Right forelimb (tissue), 1 donor: Measurements from ENCODE around the gene LYRM1.

ENCODE experiments used
- DNase-seq: peaks from one replicate; pipeline ENCODE4 v3.0.0-alpha.2; 2018

Gene LYRM1

GRCh38 chr16:20873331-20873730 is 27.2 kb upstream of the LYRM1 start:
- DNase-seq: no peak

DNA sequence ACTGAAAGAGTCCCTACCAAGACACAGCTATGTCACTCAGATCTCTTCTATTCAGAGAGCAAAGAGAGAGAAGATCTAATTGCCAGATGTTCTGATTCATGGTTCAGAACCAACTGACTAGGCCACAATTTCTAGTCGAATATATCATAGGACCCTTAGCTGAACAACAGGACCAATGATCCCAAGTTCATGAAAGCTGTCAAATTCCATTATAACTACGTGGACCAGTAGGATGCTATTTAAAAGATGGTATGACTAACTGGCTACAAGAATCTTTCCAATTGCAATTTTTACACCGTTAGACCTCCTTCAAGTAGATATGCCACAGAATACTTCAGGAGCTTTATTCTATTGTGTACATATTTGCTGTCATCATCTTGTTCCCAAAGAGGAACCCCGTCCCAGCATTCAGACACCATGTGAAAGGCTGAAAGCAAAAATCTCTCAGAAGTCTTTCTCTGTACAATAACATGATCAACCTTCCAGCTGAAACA is 26.4 kb upstream of the LYRM1 start:
- DNase-seq: no peak

DNA sequence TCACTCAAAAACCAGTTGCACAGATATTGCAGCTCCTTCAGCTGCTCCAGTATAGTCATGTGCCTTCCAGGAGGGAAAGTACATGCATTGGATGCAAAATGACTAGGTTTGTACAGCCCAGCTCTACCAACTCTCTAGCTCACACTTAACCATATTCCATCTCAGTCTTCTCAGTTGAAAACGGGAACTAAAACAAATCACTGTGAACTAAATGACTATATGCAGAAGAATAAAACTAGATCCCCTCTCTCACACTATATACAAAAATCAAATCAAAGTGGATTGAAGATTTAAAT is 25.3 kb upstream of the LYRM1 start:
- no peak for DNase-seq

DNA sequence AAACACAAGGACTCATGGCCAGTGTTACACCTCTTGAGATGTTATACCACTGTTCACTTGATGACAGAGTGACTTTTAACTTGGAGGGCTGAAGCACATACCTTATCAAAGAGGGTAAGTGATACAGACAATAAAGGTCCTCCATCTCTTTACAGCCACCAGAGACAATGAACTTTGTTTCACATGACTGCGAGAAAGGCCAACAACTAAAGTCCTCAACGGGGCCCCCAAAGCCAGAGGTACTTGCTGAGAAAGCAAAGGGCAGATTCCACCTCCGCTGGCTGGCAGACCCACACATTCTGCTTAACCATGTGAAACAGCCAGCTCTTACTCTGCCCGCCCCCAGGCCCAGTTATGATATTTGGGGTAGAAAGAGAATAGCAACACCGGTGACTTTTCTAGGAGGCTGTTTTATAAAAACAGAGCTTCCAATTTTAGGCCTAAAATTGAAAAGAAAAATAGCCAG is 21.9 kb upstream of the LYRM1 start:
- no peak for DNase-seq

DNA sequence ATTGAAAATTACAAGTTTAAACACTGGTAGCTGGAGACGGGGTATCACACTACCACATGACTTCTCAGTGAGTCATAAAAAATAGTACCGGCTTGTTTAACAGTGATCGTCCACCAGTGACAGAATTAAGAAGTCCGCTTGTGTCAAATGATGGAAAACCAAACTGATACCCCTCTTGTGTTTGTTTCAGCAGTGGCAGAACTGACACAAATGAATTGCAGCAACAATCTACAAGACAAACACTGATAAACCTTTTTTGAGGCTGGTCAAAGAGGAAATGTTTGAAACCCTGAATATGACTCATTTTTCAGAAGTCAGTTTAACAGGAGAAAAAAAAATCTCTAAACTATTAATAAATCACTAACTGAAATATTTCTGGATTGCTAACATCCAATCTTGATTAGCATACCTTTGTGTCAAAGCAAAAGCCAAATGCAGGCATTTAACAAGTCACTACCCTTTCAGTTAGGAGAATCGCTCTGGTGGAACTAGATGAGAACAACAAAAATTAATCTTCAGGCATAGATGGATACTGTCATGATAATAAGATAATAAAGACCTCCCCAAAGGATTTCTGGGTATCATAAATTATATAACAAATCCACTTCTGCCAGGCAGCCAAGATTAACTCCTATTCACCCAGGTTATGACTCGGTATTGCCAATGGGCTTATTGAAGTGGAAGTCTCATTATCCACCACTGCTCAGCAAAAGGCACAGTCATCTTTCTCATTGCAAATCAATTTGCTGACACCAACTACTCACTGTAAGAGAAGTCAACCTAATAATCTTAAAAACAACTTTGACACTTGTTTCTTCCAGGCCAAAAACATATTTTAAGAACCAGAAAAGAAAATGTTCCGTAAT is 21.2 kb upstream of the LYRM1 start:
- no peak for DNase-seq

DNA sequence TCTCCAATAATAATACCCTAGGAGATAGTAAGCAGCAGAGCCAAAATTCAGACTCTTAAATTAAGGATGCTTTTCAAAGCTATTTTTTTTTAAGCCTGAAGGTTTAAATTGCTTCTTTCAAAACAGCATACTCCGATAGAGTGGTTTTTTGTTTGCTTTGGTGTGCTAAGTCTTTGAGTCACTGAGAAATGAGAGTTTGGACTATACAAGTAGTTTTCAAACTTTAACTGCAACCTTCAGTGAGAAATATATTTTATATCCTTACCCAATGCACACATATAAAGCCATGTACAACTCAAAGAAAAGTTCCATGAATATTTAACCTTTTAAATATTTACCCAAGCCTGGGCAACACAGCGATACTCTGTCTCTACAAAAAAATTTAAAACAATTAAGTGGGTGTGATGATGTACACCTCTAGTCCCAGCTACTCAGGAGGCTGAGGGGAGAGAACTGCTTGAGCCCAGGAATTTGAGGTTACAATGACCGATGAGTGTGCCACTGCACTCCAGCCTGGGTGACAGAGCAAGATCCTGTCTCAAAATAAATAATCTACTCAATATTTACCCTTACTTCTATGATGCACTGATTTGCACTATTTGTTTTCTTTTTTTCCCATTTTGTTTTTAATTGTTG is 19.6 kb upstream of the LYRM1 start:
- DNase-seq: no peak

GRCh38 chr16:20881503-20881878 is 19.1 kb upstream of the LYRM1 start:
- DNase-seq: no peak

DNA sequence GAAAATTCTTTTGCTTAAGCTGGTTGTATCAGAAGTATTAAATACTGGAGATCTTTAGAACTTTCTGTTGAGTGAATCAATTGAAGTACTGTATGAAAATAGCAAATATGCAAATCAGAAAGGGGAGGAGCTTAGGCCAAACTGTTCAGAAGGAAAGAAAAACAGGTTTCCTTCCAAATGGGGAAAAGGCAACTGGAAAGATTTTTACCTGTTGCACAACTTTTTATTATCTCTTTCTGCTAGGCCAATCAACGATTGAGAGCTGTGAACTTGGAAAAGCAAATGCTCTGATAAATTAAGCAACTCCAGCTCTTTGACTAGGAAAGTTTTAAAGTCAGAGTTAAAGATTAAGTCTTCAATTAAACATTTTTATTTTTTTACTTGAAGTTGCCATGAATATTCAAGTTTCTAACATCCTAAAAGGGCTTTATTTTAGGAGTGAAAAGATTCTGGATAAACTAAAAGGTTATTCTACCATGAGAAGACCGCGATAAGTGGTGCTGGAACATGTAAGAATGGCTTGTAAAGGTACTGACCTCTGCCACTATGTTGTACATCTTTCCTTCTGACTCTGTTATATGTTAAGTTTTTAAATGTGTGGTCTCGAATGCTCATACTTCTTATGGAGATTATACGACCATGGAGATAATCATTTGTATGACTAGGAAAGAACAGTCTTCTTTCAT is 16.9 kb upstream of the LYRM1 start:
- no peak for DNase-seq

DNA sequence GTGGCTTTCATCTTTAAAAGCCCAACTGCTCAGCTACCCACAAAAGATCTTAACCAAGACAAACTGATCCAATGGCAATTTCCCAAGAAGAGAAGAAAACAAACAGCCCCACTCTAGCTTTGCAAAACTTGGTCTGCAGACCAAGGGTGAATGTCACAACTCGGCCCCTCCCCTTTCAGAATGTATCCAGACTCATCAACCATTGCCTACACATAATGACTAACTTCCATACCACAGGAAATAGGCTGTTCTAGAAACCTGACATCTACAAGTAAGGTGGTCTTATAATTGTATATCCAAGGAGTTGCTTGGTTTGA is 16.4 kb upstream of the LYRM1 start:
- no peak for DNase-seq

DNA sequence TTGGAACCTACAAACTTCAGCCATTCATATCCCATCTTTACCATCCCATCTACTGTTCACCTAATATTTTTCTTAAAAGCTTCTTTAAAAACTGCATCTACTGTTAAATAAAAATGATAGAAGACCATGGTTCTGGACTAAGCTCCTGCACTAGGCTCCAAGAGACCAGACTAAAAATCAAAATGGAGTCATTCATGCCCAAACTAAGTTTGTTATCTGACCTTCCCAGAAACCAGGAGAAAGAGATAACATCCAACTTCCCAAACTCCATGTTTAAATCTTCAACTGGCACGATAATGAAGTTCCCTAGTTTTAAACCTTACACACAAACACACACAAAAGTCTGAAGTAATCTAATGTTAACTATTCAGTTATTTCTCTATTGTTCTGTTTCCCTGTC is 14.3 kb upstream of the LYRM1 start:
- DNase-seq: no peak

DNA sequence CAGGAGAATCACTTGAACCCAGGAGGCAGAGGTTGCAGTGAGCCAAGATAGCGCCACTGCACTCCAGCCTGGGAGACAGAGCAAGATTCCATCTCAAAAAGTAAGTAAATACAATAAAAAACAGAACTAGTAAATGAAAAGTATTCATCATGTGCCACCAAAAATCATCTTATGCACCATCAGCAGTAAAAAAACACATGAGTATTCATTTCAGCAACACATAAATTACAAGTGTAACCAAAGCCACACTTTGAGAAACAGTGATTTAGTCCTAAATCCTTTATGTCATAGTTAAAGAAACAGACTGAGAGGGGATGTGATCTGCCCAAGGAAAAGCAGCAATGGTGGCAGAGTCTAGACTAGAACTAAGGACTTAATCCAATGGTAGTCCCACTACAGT is 13.4 kb upstream of the LYRM1 start:
- DNase-seq: no peak

DNA sequence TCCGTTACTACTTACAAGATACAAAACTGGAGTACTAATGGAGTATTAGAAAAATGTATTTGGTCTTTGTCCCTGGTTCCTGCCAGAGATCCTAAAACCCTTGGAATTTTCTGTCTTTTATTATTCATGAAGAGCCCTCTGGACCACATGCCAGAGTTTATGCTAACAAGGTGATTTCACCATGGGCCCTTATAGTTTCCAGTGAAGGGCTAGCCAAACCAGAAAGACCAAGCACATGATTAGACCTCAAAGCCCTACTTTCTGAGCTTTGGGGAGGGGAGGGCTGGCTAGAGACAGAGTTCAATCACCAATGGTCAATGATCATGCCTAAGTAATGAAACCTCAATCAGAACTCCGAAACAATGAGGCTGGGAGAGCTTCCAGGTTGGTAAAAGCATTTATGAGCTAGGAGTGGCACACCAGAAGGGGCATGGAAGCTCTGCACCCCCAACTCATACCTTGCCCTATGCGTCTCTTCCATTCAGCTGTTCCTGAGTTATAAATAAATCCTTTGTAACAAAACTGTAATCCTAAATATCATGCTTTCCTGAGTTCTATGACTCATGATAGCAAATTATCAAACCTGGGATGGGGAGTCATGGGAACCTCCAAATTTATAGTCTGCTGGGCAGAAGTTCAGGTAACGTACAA is 10.8 kb upstream of the LYRM1 start:
- no peak for DNase-seq

- no peak for DNase-seq
These were observed 6.2 kb upstream of the LYRM1 start for GRCh38 chr16:20894388-20894787.

GRCh38 chr16:20897253-20897897 is 3.2 kb upstream of the LYRM1 start:
- DNase-seq: no peak

DNA sequence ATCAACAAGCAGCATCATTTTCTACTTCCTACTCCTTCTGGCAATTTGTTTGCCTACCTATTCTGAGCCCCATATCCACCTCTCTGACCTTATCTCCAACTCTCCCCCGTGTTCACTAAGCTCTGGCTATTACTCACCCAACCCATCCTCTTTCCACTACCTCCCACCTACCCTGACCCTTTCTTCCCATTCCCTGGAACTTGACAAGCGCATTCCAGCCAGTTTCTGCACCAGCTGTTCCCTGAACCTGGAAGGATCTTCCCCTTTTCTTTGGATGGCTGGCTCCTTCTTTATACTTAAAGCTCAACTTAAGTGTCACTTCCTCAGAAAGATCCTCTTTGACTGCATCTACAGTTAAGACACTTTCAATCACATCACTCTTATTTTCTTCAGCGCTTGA is 2.6 kb upstream of the LYRM1 start:
- DNase-seq: no peak

GRCh38 chr16:20899071-20899470 is 1.5 kb upstream of the LYRM1 start:
- DNase-seq: no peak

DNA sequence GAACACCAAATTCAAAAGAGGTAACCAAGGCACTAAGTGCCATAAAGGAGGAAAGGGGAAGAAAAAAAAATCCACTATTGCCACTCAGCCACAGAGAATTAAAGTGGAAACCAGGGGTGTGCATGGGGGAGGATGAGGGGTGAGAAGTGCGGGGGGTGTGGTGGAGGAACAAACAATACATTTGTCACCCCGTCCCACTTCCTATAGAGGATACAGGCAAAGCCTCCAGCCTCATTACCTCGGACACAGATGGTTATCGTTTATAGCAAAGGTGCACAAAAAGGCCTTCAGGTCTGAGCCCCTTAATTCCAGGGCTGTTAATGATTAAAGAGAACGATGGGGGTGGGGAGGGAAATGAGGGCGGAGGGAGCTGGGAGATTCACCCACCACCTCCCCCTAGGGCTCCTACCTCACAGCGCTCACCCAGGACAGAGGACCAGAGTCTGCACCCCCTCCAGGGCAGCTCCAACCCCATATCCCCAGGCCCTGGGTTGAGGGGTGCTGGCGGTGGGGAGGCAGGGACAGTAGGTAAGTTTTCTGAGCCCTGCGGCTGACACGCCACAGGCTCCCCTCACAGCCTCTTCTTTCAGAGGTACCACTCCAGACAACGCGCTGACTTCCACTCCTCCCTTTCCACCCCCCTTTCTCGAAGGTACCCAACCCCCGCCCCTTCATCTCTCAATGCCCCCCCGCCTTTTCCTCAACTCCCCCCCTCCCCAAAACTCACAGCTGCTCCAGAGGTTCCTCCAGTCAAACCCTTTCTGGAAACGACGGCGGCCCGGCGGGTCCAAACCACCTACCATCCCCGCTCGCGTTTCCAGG is 883 bp upstream of the LYRM1 start:
- no peak for DNase-seq

GRCh38 chr16:20901068-20901435 is 481 bp downstream of the LYRM1 start:
- no peak for DNase-seq

DNA sequence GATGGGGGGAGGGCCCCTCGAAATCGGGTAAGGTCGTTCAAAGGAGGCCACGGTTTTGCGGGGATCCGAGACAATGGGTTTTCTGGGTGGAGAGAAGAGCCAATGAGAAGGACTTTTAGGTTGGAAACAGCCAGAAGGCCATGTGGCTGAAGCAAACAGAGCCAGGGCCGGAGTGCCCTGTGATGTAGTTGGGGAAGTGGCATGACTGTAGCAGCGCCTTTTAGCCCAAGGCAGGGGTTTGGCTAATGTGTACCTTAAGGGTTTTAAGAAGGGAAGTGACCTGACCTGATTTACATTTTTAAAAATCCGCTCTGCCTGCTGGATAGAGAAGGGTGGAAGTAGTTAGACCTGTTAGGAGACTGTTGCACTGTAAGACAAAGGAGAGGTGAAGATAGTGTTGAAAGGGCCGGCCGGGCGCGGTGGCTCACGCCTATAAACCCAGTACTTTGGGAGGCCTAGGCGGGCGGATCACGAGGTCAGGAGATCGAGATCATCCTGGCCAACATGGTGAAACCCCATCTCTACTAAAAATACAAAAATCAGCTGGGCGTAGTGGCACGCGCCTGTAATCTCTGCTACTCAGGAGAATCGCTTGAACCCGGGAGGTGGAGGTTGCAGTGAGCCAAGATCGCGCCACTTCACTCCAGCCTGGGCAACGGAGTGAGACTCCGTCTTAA is 1.0 kb downstream of the LYRM1 start:
- peak; percentile 63 for DNase-seq

GRCh38 chr16:20902426-20902825 is 1.9 kb downstream of the LYRM1 start:
- DNase-seq: no peak

- no peak for DNase-seq
These were observed 2.7 kb downstream of the LYRM1 start for GRCh38 chr16:20903116-20903898.
